Hypothalamus (tissue), 51 donors: ENCODE measurements around the gene SLC6A3.

Experiments
- DNase-seq, 51 donors: peaks; one replicate each; lab custom pipeline; 2025; lab: John Stamatoyannopoulos, UW

Gene SLC6A3

GRCh38 chr5:1445313-1445688 is at the start of gene SLC6A3:
Gene SLC6A3, minus strand, starts transcription at chr5:1445440. Its CDS starts 2,243 bp downstream, at chr5:1443197.
- no peak for DNase-seq

- DNase-seq = no peak
Observed at GRCh38 chr5:1493941-1494340, 48.7 kb upstream of the SLC6A3 start.

- DNase-seq = no peak
Observed at GRCh38 chr5:1493413-1493812, 48.2 kb upstream of the SLC6A3 start.

GRCh38 chr5:1492757-1493156 is 47.5 kb upstream of the SLC6A3 start:
- DNase-seq = no peak

GRCh38 chr5:1490376-1490775 is 45.1 kb upstream of the SLC6A3 start:
- DNase-seq = peak in 1 of 51 donors; percentile 11

- DNase-seq = no peak
Observed at GRCh38 chr5:1489754-1490153, 44.5 kb upstream of the SLC6A3 start.

GRCh38 chr5:1488882-1489680 is 43.8 kb upstream of the SLC6A3 start:
- DNase-seq = peak in 1 of 51 donors; percentile 30

GRCh38 chr5:1487079-1487764 is 42.0 kb upstream of the SLC6A3 start:
- no peak for DNase-seq

- DNase-seq = no peak
Observed at GRCh38 chr5:1486271-1486670, 41.0 kb upstream of the SLC6A3 start.

GRCh38 chr5:1485579-1486118 is 40.4 kb upstream of the SLC6A3 start:
- no peak for DNase-seq

GRCh38 chr5:1484730-1485578 is 39.7 kb upstream of the SLC6A3 start:
- DNase-seq = no peak

- DNase-seq = no peak
Observed at GRCh38 chr5:1483856-1484729, 38.9 kb upstream of the SLC6A3 start.

- DNase-seq = no peak
Observed at GRCh38 chr5:1483064-1483463, 37.8 kb upstream of the SLC6A3 start.

GRCh38 chr5:1481959-1482331 is 36.7 kb upstream of the SLC6A3 start:
- DNase-seq = no peak

- DNase-seq = no peak
Observed at GRCh38 chr5:1481266-1481958, 36.2 kb upstream of the SLC6A3 start.

- DNase-seq = no peak
Observed at GRCh38 chr5:1480806-1481205, 35.6 kb upstream of the SLC6A3 start.

- peak in 25 of 51 donors; percentile 14 to 50 (median 33) for DNase-seq
Observed at GRCh38 chr5:1480217-1480616, 35.0 kb upstream of the SLC6A3 start.

- DNase-seq = peak in 5 of 51 donors; percentile 20 to 34 (median 30)
Observed at GRCh38 chr5:1479581-1480188, 34.4 kb upstream of the SLC6A3 start.

GRCh38 chr5:1479066-1479465 is 33.8 kb upstream of the SLC6A3 start:
- no peak for DNase-seq
